HS-27A (cell line): ENCODE data around the gene SYNPO.

Experiments used
- DNase-seq: peaks from one replicate; pipeline ENCODE4 v3.0.0-alpha.2; 2012; ENCODE audit warnings: low read depth, missing footprints

Gene SYNPO, protein sequence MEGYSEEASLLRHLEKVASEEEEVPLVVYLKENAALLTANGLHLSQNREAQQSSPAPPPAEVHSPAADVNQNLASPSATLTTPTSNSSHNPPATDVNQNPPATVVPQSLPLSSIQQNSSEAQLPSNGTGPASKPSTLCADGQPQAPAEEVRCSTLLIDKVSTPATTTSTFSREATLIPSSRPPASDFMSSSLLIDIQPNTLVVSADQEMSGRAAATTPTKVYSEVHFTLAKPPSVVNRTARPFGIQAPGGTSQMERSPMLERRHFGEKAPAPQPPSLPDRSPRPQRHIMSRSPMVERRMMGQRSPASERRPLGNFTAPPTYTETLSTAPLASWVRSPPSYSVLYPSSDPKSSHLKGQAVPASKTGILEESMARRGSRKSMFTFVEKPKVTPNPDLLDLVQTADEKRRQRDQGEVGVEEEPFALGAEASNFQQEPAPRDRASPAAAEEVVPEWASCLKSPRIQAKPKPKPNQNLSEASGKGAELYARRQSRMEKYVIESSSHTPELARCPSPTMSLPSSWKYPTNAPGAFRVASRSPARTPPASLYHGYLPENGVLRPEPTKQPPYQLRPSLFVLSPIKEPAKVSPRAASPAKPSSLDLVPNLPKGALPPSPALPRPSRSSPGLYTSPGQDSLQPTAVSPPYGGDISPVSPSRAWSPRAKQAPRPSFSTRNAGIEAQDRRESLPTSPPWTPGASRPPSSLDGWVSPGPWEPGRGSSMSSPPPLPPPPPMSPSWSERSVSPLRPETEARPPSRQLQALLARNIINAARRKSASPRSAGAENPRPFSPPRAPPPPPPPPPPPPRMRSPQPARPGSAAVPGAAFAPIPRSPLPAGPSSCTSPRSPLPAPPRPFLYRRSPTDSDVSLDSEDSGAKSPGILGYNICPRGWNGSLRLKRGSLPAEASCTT

DNA sequence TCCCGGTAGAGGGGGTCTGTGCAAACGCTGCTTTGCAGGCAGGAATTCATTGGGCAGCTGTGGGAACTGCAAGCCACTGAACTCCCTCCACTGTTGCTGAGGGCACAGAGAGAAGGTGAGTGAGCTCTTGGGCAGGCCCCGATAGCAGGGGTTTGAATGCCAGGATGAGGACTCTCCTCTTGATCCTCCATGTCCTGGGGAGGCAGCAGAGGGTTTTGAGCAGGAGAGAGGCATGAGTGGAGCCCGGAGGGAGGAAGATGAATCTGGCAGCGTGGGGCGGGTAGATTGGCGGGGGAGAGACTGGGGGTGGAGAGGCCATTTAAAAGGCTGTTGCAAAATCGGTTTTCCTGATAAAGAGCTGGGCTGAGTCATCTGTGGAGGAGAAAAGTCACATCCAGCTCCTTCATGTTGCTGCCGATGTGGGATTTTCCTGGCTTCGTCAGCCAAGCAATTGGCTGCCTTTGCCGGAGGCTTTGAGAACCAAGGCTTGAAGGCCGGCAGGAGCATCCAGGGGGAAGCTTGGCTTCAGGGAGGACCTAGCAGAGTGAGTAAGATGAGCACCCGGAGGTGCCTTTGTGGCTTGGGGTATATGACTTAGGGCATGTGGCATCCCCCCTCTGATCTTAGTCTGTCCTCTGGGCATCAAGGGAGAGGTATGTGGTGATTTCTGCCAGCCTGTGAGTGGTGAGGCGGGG, at the start of gene SYNPO:
TSS of gene SYNPO (plus strand) at position 350 of the 695 bp plus-strand sequence. CDS start 7,616 bp downstream, outside the sequence.
- peak; percentile 70 for DNase-seq

DNA sequence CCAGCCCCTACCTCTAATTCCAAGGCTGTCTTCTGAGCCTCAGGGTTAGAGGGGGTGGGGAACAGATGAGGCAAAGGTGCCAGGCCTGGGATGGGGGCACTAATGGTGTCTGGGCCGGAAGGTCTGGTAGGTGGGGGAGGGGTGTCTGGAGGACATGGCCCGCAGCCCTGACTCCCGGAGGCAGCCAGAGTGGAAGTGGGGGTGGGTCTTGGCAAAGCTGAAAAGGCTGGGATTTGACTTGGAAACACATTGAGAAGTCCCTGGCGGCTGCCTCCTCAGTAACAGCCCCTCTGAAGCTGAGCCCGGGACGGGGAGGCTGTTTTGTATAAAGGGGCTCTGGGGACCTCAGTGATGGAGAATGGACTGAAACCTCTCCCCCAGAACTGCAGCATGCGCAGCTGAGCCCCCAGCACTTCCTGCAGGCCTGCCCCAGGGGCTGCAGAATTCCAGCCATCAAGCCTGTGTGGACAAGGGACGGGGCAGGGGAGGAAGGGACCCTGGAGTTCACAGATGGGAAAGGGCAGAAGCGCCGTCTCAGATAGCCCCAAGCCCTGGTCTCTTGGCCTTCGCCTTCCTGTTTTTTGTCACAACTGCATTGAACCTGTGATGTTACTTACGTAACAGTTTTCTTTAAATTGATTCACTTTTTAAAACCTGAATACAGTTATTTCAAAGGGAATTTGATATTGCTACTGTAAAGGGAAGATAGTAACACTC, 49.3 kb upstream of the SYNPO start:
- no peak for DNase-seq

DNA sequence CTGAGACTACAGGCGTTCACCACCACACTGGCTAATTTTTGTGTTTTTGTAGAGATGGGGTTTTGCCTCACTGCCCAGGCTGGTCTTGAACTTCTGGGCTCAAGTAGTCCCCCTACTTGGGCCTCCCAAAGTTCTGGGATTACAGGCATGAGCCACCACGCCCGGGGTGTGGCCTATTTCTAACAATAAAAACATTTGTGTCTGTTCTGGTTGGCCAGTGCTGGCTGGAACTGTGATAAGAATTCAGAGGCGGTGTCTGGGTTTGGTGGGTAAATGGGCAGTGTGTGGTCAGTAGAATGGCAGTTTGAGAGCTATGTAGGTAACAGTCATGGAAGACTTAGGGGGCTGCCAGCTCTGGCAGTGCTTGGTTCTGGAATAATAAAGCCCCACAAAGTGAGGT, 46.9 kb upstream of the SYNPO start:
- DNase-seq = no peak

DNA sequence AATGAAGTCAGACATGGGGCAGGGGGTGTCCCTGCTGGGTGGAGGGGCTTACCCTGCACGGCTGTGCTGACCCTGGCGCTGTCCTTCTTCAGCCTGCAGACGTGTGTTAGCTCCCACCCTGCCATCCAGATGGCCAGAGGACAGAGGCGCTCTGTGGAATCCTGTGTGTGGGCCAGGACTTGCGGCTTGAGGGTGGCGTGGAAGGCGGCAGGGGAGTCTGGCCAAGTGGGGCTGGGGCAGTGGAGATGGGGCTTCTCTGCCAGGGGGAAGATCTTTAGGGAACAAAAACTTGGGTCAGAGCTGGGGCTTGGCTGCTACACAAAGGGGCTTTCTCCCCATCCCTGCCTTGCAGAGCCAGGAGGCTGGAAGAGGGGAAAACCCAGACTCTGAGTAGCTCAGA, 46.5 kb upstream of the SYNPO start:
- DNase-seq = no peak

DNA sequence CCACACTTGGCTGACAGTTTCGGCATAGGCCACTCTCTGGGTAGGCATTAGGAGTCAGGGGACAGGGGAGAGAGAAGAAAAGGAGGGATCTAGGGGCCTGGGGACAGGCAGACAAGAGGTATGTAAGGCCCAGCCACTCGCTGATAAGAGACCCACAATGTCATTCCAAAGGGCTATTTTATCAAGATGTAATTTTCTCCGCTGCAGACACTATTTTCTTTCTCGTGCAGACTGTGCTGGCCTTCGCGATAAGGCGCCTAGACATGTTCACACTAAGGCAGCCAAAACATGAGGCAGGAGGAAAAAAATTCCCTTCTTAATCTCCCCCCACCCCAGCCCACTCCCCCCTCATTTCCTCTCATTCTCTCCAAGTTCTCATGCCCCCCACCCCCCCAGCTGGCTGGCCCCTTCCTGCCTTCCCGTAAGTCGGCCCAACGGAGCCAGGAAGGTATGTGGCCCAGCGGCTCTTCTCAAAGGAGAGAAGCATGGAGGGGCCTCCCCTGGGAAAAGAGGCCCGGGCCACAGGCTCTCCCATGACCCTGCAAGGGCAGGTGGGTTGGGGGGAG, 44.9 kb upstream of the SYNPO start:
- DNase-seq = no peak

DNA sequence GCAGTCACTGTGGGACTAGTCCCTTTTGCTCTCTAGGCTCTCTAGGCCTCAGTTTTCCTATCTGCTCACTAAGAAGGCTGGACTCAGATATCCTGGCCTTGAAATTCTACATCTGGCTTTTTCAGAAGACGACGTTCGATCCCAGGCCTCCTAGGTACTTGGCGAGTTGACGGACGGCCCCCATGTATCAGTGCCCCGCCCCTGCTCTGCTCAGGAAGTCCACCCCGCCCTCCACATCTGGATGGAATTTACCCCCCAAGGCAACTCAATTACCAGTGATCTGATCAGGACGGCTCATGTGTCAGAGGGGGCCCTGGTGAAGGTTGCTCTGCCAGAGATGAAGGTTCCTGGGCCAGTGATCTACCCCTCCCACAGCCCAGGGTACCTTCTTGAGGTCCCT, 44.1 kb upstream of the SYNPO start:
- DNase-seq = no peak

DNA sequence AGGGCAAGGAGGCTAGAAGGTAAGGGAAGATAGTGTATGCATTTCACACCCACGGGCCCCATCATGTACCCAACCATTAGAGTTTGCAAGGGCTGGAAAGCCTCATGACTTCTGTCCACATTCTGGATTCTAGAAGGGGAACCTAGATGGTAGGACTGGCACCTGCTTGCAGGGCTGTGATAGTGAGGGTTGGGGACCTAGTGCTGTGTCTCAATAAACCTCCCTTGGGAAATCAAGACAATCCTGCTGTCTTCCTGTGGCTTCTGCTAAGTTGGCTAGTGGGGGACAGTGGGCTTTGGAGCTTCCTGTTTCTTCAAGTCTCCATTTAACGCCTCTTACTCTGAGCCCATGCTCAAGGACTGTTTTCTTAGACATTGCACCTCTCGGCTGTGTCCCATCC, 43.6 kb upstream of the SYNPO start:
- no peak for DNase-seq

DNA sequence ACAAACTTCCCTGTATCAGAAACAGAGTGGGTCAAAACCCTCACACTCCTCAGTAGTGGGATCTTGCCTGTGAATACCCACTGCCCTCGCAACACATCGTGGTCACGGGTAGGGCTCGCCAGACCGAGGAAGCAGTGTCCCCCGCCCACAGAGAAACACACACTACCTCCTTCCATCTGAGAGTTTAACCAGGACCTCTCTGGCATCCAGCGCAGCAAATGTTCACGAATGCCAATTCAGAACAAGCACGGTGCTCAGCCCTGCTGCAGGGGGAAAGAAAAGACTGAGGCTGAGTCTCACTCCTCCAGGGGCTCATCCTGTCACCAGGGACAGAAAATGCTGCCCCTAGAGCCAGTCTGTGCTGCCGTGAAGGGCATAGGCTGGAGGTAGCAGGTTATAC, 42.5 kb upstream of the SYNPO start:
- no peak for DNase-seq

DNA sequence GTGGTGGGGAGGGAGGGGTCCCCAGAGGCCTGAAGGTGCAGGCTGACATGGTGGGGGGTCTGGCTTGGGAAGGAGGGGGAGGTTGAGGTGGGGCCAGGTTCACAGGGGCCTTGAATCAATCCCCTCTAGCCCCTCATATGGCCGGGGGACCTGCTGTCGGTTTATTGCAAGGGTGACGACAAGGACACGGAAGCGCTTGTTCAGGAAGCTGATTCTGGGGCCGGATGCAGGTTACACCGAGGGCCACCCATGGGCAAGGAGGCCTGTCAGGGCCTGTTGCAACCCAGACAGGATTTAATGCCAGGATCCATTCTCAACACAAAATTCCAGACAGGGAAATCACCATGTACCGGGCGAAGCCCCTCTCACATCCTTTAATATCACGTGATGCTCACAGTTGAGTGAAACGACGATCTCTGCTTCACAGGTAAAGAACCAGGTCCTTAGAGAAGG, 41.6 kb upstream of the SYNPO start:
- no peak for DNase-seq

DNA sequence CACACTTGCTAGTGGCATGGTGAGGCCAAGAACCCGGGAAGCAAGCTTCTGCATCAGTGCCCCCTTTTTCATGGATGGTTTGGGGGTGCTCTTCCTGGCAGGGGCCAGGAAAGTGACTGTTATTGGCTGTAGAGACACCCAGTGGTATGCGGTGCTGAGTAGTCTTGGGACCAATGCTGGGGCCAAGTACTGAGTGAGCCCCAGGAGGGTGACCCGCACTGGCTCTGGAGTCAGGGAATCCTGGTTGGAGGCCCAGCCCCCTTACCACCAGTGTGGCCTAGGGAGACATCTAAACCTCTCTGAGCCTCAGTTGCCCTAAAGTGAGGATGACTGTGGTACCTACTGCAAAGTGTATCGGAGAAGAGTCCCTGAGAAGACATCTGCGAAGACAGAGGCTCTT, 41.2 kb upstream of the SYNPO start:
- DNase-seq = no peak

DNA sequence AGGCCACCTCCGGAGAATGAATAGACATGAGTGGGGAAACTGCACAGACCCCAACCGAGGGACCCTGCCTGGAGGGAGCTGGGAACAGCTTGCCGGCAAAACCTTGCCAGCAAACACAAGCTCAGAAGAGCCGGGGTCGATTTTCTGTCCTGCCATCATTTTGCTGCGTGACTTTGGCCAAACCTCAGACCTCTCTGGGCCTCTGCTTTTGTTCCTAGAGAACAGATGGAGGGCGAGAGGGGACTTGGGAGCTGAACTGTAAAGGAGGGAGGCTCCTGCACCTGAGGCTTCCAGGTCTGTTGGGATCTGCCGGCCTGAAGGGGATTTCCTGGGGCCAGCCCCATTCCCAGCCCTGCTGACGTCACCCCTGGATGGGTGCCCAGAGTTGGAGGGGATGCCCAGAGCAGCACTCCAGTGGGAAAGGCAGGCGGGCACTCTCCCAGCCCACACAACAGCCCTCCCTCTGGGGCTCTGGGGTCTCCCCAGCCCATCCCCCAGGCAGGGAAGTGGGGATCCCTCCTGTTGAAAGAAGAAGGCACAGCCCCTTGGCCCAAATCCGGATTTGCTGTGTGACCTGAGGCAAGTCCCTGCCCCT, 40.4 kb upstream of the SYNPO start:
- DNase-seq = no peak

DNA sequence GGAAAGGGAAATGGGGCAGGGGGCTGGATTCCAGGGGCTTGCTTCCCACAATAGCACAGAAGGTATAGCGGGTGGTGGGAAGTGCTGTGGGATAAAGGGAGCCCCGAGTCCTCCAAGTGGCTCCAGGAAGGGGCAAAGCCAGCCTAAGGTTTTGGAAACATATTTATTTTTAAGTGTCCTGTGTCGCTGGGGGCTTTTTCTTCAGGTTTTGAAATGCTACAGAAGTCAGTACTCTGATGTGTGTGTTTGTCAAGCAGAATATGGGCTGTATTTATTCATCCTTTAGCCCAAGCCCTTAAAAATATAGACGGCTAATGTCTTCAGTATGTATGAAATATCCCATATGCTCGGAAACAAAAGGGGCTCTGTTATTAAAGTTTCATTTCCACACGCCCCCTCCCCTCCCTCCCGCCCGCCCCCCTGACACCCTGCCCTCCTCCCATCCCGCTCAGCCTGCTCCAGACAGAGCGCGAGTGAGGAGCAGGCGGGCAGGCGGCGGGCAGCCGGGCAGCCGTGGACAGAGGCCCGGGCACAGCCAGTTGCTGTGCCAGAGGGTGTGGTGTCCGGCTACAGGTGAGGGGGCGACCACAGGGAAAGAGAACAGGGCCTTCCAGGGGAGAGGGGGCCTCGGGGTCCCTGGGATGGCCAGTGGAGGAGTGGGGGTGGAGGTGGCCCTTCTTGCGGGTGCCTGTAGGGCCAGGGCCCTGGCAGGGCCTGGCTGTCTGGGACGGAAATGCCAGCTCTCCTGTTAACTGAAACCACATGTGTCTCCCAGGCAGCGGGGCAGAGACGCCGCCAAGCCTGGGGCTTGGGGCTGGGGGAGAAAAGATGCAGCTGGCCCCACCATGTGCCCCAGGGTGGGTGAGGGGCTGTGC, 39.6 kb upstream of the SYNPO start:
- DNase-seq = no peak

DNA sequence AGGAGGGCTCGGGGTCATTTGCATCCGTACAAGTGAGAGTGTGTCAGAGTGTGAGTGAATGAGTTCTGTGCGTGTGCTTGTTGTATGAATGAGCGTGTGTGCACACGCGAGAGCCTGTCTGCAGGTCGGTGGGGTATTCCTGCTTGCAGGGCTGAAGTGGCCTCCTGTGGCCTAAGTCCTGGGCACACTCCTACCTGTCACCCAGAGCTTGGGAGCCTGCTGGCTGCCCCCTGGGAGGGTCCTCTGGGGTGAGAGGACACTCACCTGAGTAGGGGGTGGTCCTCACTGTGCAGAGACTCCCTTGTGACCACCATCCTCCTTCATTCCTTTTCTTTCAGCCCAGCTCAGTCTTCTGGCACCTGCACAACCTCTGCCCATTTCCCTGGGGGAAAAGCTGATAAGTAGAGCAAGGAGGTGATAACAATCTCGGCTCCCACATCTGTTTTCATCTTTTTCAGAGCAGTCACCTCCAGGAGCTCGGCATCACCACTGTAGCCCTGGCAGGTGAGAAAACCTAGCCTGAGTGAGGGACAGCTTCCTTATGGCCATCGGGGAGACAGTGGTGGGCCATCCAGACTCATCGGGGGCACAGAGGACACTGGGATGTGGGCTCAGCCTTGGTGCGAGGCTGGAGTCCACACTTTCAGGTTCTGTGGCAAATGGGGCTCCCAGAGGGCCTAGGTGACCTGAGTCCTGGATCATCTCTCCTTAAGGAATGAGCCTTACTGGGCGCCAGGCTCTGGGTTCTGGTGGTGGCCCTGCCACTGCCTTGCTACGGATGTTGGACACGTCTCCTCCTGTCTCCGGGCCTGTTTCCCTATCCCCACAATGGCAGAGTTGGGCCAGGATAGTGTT, 38.7 kb upstream of the SYNPO start:
- no peak for DNase-seq

DNA sequence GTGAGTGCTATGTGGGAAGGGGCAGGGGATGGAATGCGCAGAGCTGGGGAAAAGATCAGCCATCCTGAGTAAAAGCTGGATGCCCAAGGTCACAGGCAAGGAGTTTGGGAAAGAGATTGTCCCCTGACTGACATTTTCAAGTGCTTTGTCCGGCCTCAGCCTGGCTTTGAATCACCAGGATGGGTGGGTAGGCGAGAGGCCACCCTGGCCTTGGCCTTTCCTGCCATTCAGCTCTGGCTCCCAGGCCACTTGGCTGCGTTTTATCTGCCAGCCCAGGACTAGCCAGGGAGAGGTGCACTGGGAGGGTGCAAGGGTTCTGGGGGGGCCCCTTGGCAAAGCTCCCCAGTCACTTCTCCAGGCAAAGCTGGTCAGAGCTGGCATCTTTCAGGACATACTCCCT, 37.4 kb upstream of the SYNPO start:
- DNase-seq = no peak

DNA sequence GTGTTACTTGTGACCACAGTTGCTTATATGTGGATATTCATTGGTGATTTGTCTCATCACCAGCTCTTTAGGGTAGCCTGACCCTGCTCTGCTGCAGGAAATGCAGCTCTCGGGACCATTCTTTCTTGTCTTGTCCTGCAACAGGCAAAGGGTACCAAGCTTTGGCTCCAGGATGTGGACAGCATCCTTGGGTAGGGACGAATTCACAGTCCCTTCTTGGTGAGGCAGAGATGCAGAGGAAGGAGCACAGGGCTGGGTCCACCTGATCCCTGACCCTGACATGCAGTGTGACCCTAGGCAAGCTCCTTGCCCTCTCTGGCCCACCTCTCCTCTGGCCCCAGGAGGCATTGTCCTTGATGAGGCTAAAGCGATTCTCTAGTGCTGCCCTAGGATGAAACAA, 37.0 kb upstream of the SYNPO start:
- DNase-seq = no peak

DNA sequence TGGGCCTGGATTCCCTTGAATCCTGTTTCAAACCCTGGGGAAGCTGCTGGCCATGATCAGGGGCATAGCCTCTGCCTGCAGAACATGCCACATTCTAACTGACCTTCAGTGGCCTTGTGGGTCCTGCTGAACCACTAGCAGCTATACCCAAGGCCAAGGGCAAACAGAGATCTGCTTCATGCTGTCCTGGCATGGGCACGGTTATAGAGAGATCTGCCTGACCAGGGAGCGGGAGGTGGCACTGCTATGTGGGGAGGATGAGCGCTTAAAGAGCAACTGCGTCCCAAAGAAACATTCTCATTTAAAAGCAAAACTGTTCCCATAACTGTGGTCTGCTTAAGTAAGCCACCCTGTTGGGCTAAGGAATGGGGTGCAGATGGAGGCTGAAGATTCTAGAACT, 36.5 kb upstream of the SYNPO start:
- DNase-seq = no peak

DNA sequence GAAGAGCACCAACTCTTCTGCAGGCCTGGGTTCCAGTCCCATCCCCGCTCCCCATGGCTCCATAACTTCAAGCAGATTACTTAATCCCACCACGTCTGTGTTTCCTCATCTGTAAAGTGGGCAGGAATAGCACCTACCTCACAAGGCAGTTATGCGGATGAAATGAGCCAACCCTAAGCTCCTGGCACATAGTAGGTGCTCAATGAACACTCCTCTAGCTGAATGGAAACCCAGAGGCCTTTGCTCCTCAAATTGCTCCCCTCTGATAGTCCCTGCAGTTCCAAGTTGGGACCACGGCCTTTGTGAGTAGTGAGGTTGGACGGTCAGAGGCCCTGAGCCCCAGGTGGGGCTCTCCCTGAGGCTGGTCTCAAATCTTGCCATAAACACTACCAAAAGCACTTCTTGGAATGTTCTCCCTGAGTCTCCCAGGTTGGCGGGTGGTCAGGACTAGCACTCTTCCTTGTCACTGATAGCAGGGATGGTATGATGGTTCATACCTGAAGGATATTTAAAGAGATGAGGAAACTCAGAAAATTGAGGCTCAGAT, 35.5 kb upstream of the SYNPO start:
- no peak for DNase-seq

DNA sequence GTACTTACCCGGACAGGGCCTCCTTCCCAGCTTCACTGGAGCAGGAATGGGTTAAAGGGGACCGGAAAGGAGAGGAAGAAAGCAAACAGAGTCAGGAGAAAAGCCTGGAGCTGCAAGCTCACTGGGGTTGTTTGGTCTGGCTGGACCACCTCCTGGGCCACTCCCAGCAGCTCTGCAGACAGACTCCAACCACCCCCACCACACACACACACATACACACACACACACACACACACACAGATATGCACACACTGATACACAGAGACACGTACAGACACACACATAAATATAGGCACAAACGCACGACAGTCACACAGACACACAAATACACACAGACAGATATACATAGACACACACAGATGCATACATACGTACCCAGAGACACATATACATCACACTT, 34.9 kb upstream of the SYNPO start:
- no peak for DNase-seq

DNA sequence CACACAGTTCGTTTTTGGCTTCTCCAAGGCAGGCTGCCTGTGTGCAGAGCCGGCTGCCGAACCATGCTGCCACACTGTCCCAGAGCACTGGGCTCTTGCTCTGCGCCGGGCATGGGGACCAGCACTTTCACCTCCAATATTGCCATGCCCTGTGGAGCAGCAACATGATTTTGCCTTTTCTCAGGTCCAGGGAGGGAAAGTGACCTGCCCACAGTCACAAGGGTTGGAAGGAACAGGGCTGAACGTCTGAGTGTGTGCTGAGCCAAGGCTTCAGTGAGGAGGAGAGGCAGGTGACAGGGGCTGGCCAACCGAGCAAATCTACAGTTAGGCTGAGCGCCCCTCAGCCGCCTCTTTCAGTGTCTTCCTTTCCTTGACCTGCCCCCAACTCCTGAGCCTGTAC, 34.0 kb upstream of the SYNPO start:
- DNase-seq = no peak
